ENCODE data around the gene RELA.

The RELA gene

DNA sequence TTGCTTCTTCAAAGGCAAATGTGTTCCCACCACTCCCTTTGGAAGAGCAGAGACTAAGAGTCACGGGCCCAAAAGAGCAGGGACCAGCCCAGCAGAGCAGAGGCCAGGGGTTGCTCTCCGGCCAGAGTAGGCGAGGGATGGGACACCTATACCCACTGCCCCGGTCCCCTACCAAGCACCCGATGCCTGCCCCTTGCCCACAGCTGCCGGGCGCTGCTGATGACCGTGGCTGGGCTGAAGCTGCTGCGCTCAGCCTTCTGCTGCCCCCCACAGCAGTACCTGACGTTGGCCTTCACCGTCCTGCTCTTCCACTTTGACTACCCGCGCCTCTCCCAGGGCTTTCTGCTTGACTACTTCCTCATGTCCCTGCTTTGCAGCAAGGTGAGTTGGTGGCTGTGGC is 35.5 kb downstream of the RELA start:
- H3K27me3 Mint-ChIP-seq: no peaks in the 10 kb centered on the region
- H3K27ac Mint-ChIP-seq: peak overlapping the region in 1 of 2 donors; percentile 10
- peaks cover 15 to 22% of the 10 kb centered on the region in 2 donors for H3K4me1 Mint-ChIP-seq (ENCODE audit: low read depth in 2 of 2)
- H3K9me3 Mint-ChIP-seq: no peaks in the 10 kb centered on the region
- H3K36me3 Mint-ChIP-seq (ENCODE audit: insufficient read depth): peaks cover 61% of the 10 kb centered on the region
- DNase-seq (no peak), ATAC-seq (replicated peaks) (no peak)
- H3K4me3 Mint-ChIP-seq: no peak overlapping the region

DNA sequence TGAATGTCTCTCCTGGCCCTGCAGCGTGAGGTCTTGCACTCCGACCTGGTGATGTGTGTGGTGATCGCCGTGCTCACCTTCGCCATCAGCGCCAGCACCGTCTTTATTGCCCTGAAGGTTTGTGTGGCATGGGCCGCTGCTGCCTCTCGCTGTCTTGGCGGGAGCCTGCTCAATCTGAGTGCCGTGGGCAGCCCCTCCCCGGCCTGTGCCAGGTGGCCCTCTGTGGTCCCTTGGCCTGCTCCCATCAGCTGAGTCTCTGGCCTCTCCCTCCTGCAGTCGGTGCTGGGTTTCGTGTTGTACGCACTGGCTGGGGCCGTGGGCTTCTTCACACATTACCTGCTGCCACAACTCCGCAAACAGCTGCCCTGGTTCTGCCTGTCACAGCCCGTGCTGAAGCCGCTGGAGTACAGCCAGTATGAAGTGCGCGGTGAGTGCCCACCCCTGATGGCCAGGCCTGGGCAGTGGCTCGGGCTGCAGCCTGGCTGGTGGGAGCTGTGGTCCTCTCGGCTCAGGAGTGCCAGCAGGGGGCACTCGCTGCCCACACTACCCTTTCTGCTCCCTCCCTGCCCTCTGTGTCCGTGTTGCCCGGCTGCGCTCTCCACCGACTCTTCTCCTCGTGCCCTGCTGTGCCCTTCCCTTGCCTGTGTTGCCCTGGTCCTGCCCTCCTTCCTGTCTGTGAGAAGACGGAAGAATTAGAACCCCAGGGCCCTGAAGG is 36.9 kb downstream of the RELA start:
- peak overlapping the region; percentile 67 to 75 for H3K27ac Mint-ChIP-seq
- peak; percentile 46 to 57 (median 55) for DNase-seq

DNA sequence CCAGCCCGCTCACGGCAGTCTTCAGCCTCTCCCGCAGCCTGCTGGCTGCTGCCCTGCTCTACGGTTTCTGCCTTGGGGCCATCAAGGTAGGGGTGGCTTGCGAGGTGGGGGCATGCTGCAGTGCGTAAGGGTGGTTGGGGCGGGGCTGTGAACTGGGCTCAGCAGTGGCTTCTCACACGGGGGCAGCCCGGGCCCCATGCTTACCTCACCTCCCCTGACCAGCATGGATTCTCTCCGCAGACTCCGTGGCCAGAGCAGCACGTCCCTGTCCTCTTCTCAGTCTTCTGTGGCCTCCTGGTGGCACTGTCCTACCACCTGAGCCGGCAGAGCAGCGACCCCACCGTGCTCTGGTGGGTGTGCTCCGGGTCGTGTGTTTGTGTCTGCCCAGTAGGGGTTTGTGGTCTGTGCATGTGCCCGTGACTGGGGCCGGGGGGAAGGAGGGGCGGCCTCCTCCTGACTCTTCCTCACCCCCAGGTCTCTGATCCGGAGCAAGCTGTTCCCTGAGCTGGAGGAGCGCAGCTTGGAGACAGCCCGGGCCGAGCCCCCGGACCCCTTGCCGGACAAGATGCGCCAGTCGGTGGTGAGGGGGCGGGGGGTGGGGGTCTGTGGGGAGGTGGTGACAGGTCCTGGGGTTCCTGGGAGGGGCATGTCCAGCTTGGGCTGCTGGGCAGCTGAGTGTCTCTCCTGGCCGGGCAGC is 37.6 kb downstream of the RELA start:
- Mint-ChIP-seq H3K27ac (peak overlapping the region in 1 of 2 donors; percentile 77), H3K9me3 (no peaks in the 10 kb centered on the region), H3K27me3 (no peaks in the 10 kb centered on the region), H3K36me3 (ENCODE audit: insufficient read depth) (peaks cover 57% of the 10 kb centered on the region), H3K4me3 (no peak overlapping the region), H3K4me1 (ENCODE audit: low read depth in 2 of 2) (peaks cover 10 to 26% of the 10 kb centered on the region in 2 donors)
- DNase-seq (no peak), ATAC-seq (replicated peaks) (no peak)

More for the DNA sequence above, 36.9 kb downstream of the RELA start:
- peaks cover 60% of the 10 kb centered on the region for H3K36me3 Mint-ChIP-seq (ENCODE audit: insufficient read depth)
- H3K4me1 Mint-ChIP-seq (ENCODE audit: low read depth in 2 of 2): peaks cover 10 to 26% of the 10 kb centered on the region in 2 donors
- H3K4me3 Mint-ChIP-seq: no peak overlapping the region
- peak; percentile 89 for ATAC-seq (replicated peaks)
- H3K27me3 Mint-ChIP-seq: no peaks in the 10 kb centered on the region
- no peaks in the 10 kb centered on the region for H3K9me3 Mint-ChIP-seq

DNA sequence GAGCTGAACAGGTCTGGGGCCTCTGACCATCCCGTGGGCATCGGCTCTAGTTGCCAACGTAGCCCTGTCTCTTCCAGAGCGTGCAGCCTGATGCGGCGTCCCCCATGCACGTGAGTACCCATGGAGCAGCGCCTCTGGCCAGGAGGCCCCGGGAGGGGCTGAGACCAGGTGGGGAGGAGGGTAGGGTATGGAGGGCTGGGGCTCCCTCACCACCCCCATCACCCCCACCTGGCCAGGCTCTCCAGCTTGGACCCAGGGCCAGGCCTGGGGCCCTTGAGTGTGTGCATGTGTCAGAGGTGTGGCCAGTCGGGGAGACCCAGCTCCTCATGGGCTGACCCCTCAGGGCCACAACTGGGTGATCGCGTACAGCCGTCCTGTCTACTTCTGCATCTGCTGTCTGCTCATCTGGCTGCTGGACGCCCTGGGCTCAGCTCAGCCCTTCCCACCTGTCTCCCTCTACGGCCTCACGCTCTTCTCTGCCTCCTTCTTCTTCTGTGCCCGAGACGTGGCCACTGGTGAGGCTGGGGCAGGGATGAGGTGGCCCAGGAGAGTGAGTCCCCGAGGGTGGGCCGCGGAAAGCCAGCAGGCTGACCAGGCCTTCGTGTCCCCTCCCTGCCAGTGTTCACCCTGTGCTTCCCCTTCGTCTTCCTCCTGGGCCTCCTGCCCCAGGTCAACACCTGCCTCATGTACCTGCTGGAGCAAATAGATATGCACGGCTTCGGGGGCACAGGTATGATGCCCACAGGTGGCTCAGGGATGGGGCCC is 38.7 kb downstream of the RELA start:
- Mint-ChIP-seq H3K36me3 (ENCODE audit: insufficient read depth) (peaks cover 59% of the 10 kb centered on the region), H3K27ac (peak overlapping the region in 1 of 2 donors; percentile 77), H3K4me1 (ENCODE audit: low read depth in 2 of 2) (peaks cover 10 to 27% of the 10 kb centered on the region in 2 donors), H3K9me3 (no peaks in the 10 kb centered on the region), H3K27me3 (no peaks in the 10 kb centered on the region), H3K4me3 (no peak overlapping the region)
- ATAC-seq (replicated peaks): no peak
- DNase-seq: no peak

DNA sequence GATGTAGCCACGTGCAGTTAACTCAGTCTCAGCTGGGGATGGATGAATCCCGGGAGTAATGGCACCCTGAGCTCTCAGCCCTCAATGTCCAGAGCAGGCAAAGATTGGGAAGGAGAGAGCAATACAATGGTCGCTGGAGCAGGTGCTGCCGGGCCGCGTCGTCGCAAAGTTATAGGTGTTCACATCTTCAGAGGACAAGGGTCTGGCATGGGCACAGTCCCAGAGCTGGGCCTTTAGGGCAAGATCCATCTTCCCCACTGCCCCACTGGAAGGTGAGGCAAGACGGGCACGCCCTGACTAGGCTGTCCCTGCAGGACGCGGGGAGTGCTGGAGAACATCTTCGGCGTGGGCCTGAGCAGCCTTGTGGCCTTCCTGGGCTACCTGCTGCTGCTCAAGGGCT is 39.5 kb downstream of the RELA start:
- Mint-ChIP-seq H3K4me3 (no peak overlapping the region), H3K4me1 (ENCODE audit: low read depth in 2 of 2) (peaks cover 10 to 27% of the 10 kb centered on the region in 2 donors), H3K27me3 (no peaks in the 10 kb centered on the region), H3K9me3 (no peaks in the 10 kb centered on the region), H3K36me3 (ENCODE audit: insufficient read depth) (peaks cover 62% of the 10 kb centered on the region), H3K27ac (no peak overlapping the region)
- DNase-seq (no peak), ATAC-seq (replicated peaks) (no peak)

DNA sequence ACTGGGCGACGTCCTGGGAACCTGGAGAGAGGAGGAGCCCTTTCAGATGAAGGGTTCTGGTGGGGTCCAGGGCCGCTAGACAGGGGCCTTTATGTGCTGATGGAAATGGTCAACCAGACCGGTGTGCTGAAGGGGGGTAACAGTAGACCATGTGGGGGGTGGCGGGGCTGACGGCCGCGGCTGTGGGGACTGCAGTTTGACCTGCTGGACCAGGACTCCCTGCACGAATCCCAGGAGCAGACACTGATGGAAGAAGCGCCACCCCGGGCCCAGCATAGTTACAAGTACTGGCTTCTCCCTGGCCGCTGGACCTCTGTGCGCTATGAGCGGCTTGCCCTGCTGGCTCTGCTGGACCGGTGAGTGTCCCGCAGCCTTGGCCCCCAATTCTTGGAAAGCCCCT is 40.7 kb downstream of the RELA start:
- no peak for DNase-seq
- H3K27ac Mint-ChIP-seq: peak overlapping the region in 1 of 2 donors; percentile 87
- peaks cover 10 to 25% of the 10 kb centered on the region in 2 donors for H3K4me1 Mint-ChIP-seq (ENCODE audit: low read depth in 2 of 2)
- no peak overlapping the region for H3K4me3 Mint-ChIP-seq
- H3K27me3 Mint-ChIP-seq: no peaks in the 10 kb centered on the region
- no peaks in the 10 kb centered on the region for H3K9me3 Mint-ChIP-seq
- ATAC-seq (replicated peaks): no peak
- peaks cover 57% of the 10 kb centered on the region for H3K36me3 Mint-ChIP-seq (ENCODE audit: insufficient read depth)

DNA sequence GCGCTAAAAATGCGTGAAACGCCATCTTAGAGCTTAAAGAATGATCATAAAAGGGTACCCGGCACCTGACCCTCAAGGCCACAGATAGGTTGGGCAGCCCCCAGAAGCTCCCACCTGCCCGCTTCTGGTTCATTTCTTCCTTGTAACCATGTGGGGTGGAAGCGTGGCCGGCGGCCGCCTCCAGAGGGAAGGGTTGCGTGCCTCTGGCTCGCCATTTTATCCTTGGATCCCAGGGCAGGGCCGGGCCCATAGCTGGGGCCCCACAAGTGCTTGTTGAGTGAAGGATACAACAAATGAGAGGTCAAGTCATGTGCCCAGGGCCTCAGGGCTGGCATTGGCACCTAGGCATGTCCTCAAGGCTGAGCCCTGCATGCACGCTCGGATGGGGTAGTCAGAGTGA is 41.3 kb downstream of the RELA start:
- Mint-ChIP-seq H3K36me3 (ENCODE audit: insufficient read depth) (peaks cover 54% of the 10 kb centered on the region), H3K4me3 (no peak overlapping the region), H3K27me3 (no peaks in the 10 kb centered on the region), H3K4me1 (ENCODE audit: low read depth in 2 of 2) (peaks cover 15 to 29% of the 10 kb centered on the region in 2 donors), H3K27ac (peak overlapping the region in 1 of 2 donors; percentile 87), H3K9me3 (no peaks in the 10 kb centered on the region)
- no peak for ATAC-seq (replicated peaks)
- no peak for DNase-seq

DNA sequence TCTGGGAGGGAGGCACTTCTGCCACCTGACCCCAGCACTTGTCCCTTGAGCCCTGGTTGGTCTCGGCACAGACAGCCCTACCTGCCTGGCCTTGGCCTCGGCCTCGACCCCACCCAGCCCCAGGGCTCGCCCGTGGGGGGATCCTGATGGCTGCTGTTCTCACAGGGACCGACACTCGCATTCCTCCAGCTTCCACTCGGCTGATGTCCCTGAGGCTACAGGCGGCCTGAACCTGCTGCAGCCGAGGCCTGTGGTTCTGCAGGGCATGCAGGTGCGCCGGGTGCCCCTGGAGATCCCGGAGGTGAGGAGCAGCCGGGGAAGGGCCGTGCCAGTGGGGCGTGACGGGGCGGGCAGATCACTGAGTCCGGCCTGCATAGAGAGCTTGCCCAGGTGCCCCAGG is 42.0 kb downstream of the RELA start:
- Mint-ChIP-seq H3K9me3 (no peaks in the 10 kb centered on the region), H3K27me3 (no peaks in the 10 kb centered on the region), H3K4me1 (ENCODE audit: low read depth in 2 of 2) (peaks cover 13 to 25% of the 10 kb centered on the region in 2 donors), H3K4me3 (no peak overlapping the region), H3K27ac (no peak overlapping the region), H3K36me3 (ENCODE audit: insufficient read depth) (peaks cover 52% of the 10 kb centered on the region)
- ATAC-seq (replicated peaks) (no peak), DNase-seq (no peak)

DNA sequence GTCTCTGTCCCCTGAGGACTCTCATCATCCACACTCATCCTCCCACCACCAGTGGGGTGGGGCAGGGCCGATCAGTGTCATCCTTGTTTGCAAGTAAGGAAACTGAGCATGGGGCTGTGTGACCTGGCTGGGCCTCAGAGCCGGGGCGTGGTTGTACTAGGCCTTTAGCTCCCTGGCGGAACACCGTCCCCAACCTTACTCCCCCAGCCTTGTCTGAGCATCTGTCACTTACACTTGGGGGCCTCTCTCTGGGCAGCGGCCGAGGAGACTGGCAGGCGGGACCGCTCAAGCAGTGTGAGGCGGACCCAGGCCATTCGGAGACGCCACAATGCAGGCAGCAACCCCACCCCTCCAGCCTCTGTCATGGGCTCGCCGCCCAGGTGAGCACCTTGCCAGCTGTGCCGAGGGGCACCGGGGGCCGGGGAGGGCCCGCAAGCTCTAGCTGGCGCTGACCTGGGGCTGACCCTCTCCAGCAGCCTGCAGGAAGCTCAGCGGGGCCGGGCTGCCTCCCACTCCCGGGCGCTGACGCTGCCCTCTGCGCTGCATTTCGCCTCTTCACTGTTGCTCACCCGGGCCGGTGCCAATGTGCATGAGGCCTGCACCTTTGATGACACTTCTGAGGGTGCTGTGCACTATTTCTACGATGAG is 43.3 kb downstream of the RELA start:
- no peak overlapping the region for H3K4me3 Mint-ChIP-seq
- no peak for DNase-seq
- peaks cover 58% of the 10 kb centered on the region for H3K36me3 Mint-ChIP-seq (ENCODE audit: insufficient read depth)
- no peak for ATAC-seq (replicated peaks)
- no peak overlapping the region for H3K27ac Mint-ChIP-seq
- peaks cover 17 to 23% of the 10 kb centered on the region in 2 donors for H3K4me1 Mint-ChIP-seq (ENCODE audit: low read depth in 2 of 2)
- no peaks in the 10 kb centered on the region for H3K27me3 Mint-ChIP-seq
- no peaks in the 10 kb centered on the region for H3K9me3 Mint-ChIP-seq

DNA sequence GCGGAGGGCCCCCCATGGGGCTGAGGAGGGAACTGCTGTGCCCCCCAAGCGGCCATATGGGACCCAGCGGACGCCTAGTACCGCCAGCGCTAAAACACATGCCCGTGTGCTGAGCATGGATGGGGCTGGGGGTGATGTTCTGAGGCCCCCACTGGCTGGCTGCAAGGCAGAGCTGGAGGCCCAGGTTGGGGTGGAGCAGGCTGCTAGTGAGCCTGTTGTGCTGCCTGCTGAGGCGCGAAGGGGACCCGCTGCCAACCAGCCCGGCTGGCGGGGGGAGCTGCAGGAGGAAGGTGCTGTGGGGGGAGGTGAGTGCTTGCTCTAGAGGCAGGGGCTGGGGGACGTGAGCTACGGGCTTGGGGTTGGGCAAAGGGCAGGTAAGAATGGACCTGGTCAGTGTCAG is 44.0 kb downstream of the RELA start:
- H3K4me3 Mint-ChIP-seq: no peak overlapping the region
- H3K27me3 Mint-ChIP-seq: no peaks in the 10 kb centered on the region
- peak overlapping the region in 1 of 2 donors; percentile 23 for H3K27ac Mint-ChIP-seq
- DNase-seq (no peak), ATAC-seq (replicated peaks) (no peak)
- H3K4me1 Mint-ChIP-seq (ENCODE audit: low read depth in 2 of 2): peaks cover 20 to 21% of the 10 kb centered on the region in 2 donors
- peaks cover 58% of the 10 kb centered on the region for H3K36me3 Mint-ChIP-seq (ENCODE audit: insufficient read depth)
- H3K9me3 Mint-ChIP-seq: no peaks in the 10 kb centered on the region

DNA sequence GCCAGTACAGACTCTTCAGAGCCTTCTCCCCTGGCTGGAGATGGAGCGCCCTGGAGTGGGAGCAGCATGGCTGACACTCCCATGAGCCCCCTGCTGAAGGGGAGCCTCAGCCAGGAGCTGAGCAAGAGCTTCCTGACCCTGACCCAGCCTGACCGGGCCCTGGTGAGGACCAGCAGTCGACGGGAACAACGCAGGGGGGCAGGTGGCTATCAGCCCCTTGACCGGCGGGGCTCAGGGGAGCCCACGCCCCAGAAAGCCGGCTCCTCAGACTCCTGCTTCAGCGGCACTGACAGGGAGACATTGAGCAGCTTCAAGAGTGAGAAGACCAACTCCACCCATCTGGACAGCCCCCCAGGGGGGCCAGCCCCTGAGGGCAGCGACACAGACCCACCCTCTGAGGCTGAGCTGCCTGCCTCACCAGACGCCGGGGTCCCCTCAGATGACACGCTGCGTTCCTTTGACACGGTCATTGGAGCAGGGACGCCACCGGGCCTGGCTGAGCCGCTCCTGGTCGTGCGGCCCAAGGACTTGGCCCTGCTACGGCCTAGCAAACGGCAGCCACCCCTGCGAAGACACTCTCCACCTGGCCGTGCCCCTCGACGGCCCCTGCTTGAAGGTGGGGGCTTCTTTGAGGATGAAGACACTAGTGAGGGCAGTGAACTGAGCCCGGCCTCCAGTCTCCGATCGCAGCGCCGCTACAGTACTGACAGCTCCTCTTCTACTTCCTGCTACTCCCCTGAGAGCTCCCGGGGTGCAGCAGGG is 44.5 kb downstream of the RELA start:
- Mint-ChIP-seq H3K27me3 (no peaks in the 10 kb centered on the region), H3K9me3 (no peaks in the 10 kb centered on the region), H3K4me3 (no peak overlapping the region), H3K4me1 (ENCODE audit: low read depth in 2 of 2) (peaks cover 22 to 23% of the 10 kb centered on the region in 2 donors), H3K36me3 (ENCODE audit: insufficient read depth) (peaks cover 58% of the 10 kb centered on the region), H3K27ac (peak overlapping the region in 1 of 2 donors; percentile 23)
- ATAC-seq (replicated peaks): no peak
- DNase-seq: no peak

DNA sequence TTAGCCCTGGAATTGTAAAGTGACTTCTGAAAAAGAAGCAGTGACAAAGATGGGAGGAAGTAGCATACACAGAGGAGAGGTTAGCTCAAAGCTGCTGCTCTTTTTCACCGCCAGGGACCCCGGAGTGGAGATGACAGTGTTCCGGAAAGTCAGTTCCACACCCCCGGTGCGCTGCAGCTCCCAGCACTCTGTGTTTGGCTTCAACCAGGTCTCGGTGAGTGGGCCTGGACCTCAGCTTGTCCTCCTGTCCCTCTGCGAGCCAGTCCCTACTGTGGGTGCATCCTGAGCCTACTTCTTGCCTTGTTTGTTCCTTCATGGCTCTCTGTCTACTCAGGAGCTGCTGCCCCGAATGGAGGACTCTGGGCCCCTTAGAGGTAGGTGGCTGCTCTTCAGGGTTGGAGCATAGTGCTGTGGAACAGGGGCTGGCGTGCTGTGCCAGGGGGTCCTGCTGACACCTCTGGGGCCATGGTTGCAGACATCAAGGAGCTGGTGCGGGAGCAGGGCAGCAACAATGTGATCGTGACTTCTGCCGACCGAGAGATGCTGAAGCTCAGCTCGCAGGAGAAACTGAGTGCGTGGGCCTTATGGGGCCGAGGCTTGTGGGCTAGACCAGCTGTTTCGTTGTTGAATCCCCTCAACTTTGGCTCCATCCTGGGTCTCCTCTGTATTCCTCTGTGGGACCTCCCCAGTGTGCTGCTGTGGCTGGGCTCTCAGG is 45.4 kb downstream of the RELA start:
- ATAC-seq (replicated peaks) (no peak), DNase-seq (no peak)
- H3K27me3 Mint-ChIP-seq: no peaks in the 10 kb centered on the region
- H3K36me3 Mint-ChIP-seq (ENCODE audit: insufficient read depth): peaks cover 59% of the 10 kb centered on the region
- peak overlapping the region; percentile 93 to 97 for H3K27ac Mint-ChIP-seq
- H3K4me1 Mint-ChIP-seq (ENCODE audit: low read depth in 2 of 2): peaks cover 25 to 28% of the 10 kb centered on the region in 2 donors
- H3K9me3 Mint-ChIP-seq: no peaks in the 10 kb centered on the region
- peak overlapping the region; percentile 88 to 96 for H3K4me3 Mint-ChIP-seq
